Measurements from ENCODE around the gene TMEM198.
A peak's percentile ranks its signal among the peaks of the same experiment; 100 is the strongest.

The TMEM198 gene, protein sequence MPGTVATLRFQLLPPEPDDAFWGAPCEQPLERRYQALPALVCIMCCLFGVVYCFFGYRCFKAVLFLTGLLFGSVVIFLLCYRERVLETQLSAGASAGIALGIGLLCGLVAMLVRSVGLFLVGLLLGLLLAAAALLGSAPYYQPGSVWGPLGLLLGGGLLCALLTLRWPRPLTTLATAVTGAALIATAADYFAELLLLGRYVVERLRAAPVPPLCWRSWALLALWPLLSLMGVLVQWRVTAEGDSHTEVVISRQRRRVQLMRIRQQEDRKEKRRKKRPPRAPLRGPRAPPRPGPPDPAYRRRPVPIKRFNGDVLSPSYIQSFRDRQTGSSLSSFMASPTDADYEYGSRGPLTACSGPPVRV

DNA sequence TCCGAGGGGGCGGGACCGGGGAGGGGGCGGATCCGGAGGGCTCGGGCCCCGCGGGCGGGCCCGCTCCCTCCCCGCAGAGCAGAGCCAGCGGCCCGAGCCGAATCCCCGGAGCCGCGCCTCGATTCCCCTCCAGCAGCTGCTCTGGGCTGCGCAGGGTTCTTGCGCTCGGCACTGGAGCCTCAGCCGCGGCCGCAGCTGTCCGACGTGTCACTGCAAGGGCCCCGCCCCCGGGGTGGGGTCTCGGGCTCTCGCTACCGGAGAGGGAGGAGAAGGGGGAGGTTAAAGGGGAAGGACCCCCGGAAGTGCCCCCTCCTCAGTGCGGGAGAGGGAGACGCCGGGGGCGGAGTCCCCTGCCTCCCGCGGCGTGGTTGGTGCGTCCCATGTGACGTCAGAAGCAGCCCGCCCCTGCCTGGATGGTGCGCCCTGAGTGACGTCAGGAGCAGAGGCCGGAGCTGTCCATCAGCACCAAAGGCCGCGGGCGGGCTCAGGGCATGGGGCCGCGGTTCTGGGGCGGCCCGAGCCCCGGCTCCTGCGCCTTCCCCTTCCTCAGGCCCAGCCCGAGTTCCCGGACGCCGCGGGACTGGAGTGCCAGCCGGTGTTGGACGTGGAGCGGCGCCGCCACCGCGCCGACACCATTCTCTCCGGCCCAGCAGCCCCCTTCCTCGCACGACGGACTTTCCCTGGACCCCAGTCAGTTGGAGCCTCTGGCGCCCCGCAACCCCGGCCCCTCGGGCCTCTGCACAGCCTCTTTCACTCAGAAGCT, at the start of gene TMEM198, which contains the start of gene CHPF:
TMEM198 (plus strand) TSS at position 433 of the 763 bp plus-strand sequence. CDS start 700 bp downstream, outside the sequence.
CHPF (minus strand) TSS at position 214 of the 763 bp plus-strand sequence. CDS start 271 bp downstream, outside the sequence.
- DNase-seq (ENCODE audit: low spot score), result peak; percentile 99

DNA sequence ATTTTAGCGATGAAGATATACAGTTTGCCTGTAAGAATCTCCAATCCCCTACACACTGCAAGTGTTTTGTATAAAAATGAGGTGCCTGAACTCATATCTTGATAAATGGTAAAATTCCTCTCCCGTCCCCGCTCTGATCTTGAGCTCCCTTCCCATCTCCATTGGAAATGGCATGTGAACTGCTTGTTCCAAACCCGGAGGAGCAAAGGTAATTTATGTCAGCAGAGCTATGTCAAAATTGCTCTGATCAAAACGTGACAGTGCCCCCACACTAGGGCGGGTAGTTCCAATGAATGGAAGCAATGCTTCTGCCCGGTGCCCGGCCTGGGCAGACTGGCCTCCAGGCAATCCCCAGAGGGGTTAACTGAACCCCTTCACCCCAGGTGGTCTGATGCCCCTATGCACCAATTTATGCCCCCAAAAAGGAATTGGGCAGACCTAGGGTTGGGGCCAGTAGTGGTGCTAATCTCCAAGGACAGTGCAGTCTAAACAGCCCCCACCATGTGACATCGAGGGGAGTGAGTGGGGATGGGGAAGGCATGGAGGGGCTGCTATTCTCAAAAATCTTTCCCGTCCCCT, 48.8 kb upstream of the TMEM198 start:
- DNase-seq (ENCODE audit: low spot score), result no peak

DNA sequence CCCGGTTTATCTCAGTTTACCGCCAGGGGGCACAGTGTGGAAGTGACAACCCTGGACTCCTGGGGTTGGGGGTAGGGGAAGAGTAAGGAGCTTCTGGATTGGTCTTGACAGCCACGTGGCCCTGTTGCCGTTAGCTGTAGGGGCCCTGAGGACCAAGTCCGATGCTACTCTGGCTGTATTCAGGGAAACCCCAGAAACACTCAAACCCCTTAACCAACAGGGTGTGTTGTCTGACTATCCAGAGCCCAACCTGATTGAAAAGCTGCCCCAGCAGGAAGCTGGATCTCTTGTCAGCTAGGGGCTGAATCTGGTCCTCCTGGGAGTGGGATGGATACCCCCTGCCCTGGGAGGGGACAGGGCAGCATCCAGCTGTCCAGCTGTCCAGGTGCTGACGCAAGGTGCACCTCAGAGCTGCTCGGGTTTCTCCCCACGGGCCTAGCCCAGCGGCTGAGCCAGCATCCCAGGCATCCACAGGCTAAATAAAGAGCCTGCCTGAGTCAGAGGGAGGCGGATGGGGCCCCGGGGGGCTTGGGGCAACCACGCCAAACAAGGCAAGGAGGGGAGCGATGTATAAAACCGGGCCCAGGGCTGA, 48.2 kb upstream of the TMEM198 start:
- DNase-seq (ENCODE audit: low spot score), result peak; percentile 96

DNA sequence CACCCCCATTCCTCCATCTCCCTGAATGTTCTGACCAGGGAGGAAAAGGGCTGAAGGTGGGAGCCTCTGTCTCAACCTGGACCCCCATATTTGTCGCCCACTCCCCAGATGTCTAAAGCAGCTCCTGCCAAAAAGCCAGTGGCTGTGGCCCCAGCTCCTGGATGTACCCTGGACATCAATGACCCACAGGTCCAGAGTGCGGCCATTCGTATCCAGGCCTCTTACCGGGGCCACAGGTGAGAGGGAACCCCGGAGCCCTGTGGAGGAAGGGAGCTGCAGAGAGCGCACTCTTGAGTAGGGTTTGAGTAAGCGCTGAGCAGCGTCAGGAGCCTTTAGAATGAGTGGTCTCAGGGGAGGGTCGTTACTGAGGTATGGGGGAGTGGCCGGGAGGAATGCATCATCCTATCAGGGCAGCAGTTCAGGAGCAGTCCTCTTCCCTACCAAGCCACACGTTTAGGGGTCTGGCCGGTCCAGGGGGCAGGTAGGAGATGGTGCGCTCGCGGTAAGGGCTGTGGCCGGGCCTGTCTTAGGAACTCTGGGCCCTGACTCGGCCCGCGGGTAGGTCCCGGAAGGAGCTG, 47.5 kb upstream of the TMEM198 start:
- DNase-seq (ENCODE audit: low spot score), result no peak

DNA sequence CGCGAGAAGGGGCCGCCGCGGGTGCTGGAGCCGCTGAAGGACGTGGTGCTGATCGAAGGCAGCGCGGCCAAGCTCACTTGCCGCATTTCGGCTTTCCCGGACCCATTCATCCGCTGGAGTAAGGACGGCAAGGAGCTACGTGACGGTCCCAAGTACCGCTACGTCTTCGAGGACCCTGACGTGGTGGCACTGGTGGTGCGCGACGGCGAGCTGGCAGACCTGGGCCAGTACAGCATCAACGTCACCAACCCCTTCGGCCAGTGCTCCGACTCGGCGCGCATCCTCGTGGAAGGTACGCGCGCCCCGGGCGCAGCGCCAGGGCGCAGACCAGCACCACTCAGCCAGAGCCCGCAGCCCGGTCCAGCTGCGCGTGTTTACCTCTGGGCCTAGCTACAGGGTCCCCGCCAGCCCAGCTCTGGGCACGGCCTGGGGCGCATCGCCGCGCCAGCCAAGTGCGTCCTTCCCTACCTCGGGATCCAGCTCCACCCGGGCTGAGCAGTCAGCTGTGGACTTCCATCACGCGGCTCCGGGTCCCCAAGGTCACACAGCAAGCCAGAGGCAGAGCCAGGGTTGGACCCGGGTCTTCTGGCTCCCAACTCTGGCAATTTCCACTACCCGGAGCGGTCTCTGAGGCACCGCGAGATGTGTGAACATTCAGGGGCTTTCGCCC, 46.9 kb upstream of the TMEM198 start:
- DNase-seq (ENCODE audit: low spot score), result no peak

DNA sequence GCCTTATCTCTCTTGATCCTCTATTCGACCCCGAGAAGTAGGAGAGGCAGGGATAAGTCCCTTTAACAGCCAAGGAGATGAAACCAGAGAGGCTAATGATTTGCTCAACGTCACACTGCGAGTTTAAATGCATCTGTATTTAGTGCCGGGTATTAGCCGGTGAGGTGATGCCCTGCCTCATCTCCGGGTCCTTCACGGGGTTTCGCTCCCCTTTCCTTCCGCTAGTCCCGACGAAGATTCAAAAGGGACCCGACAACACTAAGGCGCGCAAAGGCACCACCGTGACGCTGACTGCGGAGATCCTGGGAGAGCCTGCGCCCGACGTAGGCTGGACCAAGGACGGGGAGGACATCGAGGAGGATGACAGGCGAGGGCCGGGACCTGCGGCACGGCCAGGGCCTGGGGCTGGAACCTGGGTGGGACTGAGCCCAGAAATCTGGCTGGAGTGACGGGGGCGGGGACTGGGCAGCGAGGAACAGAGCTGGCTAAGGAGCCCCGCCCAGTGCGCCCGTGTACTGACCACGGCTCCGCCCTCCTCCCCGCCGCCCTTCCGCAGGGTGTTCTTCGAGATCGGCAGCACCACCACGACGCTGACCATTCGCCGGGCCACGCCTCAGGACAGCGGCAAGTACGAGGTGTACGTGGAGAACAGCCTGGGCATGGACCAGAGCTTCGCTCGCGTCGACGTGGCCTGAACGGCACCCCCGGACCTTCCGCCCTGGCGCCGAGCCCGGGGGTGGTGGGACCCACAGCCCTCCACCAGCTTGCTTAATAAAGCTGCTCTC, 46.1 kb upstream of the TMEM198 start:
- DNase-seq (ENCODE audit: low spot score), result peak; percentile 97

DNA sequence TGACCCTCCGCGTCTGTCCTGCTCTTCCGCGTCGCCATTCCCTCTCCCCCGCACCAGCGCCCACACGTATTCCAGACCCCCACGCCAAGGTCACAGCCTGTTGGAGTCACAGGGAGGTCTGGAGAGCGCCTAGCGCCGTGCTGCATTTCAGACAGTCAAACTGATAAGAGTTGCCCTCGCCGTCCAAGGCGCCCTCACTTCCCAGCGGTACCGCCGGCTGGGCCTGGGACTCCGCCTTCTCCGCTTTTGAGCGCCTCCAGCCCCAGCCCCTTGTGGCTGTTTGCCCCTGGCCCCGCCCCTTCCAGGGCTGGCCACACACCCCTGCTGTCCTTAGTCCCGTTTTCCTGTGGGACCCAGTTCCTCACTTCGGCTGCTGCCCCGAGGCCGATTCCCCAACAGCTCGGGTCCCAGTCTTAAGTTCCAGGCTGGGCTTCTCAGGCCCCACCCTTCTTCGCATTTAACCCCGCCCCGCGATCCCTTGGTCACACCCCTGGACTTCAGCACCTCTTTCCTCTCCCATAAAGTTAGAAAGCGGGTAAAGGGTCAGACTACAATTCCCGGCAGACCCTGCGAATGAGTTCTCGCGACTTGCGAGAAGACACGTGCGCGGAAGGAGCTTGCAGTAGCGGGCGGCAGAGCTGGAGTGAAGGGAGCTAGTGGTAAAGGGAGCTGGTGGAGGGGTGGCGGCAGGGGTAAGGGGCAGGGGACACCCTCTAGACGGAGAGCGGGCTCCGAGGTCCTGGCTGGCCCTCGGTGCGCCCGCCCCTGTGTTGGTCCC, 45.4 kb upstream of the TMEM198 start, which contains the start of gene GMPPA:
GMPPA (plus strand) TSS at position 612 of the 778 bp plus-strand sequence. CDS start 1,085 bp downstream, outside the sequence.
- peak; percentile 99 for DNase-seq (ENCODE audit: low spot score)

DNA sequence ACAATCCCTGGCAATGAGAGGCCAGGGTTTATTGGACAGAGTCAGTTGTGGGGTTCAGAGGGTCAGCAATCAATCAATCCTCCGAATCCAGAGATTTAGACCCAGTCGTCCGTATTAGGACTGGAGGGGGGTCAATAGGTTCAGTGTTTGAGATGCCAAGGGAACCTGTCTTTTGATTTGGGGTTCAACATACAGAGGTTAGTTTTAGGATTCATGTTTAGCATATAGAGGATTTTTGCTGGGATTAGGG, 44.8 kb upstream of the TMEM198 start:
- no peak for DNase-seq (ENCODE audit: low spot score)

DNA sequence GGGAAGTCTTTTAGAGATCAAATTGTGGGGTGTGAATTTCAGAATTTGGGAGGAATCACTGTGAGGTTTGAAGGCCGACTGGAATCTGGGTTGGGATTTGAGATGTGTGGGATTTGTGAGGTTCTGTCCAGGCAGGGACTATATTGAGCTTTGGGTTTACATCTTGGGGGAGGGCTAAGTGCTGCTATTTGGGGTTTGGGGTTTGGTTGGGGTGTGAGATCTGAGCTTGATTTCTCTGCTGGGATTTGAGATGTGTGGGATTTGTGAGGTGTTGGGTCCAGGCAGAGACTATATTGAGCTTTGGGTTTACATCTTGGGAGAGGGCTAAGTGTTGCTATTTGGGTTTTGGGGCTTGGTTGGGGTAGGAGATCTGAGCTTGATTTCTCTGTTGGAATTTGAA, 44.3 kb upstream of the TMEM198 start:
- DNase-seq (ENCODE audit: low spot score), result no peak

DNA sequence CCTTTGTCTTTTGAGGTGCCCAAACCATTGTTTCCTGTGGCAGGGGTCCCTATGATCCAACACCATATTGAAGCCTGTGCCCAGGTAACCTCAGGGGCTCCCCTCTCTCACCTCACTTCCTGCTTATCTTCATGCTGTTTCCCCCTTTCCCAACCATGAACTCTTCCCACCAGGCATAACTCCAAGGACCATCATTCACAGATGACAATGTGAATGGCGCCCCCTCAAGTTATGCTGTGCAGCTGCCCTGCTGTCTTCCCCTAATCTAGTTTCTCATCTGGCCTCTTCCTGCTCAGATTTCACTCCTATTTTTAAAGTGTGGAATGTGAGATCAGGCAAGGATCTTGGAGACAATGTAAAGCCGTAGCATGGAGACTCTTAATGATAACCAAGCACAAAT, 43.7 kb upstream of the TMEM198 start:
- DNase-seq (ENCODE audit: low spot score), result no peak

DNA sequence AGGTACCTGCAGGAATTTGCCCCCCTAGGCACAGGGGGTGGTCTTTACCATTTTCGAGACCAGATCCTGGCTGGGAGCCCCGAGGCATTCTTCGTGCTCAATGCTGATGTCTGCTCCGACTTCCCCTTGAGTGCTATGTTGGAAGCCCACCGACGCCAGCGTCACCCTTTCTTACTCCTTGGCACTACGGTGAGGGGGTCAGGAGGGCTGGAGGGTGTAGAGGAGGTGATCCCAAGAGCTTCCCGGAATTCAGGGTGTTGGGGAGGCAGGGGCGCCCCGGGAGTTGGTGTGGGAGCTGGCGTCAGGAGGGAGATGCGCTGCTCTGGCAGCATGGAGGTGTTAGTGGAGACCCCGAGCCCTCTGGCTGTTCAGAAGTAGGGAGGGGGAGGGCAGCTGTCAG, 42.0 kb upstream of the TMEM198 start:
- no peak for DNase-seq (ENCODE audit: low spot score)

DNA sequence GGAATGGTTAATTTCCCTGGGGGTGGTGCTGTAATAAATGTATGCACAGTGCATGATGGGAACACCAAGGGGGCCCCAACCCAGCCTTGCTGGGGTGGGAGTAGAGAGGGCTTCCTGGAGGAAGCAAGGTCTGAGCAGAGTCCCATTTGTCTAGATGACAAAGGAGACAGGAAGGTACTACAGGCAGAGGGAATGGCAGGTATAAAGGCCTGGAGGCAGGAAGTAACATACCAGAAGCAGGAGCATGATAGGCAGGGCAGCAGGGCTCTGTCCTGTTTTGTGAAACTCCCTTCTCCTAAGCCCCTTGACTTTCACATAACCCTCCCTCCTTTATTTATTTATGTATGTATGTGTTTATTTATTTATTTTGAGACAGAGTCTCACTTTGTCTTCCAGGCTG, 41.2 kb upstream of the TMEM198 start:
- no peak for DNase-seq (ENCODE audit: low spot score)

DNA sequence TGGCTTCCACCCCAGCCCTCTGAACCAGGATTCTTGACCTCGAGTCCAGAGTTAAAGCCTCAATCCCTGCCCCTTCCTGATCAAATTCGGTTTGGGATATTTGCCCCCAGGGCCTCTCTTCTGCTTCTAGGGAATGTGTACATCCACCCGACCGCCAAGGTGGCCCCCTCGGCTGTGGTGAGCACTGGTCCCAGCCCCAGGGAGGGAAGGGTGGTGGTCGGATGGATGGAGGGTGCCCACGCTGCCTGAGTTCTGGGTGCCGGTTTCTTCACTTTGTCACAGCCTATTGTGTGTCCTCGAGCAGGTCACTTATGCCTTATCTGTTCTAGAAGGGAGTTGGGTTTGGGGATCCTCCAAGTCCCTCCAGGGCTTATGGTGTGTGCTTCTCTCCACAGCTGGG, 38.2 kb upstream of the TMEM198 start:
- DNase-seq (ENCODE audit: low spot score), result no peak

DNA sequence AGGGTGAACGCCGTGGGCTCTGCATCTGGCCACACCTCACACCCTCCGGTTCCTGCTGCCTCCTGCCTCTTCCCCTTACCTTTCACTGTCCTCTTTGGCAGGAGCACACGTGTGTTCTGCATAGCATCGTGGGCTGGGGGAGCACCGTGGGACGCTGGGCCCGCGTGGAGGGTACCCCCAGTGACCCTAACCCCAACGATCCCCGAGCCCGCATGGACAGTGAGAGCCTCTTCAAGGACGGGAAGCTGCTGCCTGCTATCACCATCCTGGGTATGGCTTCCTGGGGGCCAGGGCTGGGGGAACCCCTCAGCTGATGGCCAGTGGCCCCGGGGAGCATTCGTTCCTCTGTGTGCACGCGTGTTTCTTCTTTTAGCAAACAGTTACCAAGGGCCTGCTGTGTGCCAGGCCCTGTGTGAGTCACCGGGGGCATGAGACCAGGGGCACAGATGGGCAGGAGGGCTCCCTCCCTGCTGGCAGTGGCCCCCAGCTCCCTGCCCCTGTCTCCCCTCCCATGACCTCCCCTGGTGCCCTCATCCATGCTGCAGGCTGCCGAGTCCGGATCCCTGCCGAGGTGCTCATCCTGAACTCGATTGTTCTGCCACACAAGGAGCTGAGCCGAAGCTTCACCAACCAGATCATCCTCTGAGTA, 37.6 kb upstream of the TMEM198 start:
- DNase-seq (ENCODE audit: low spot score), result no peak

DNA sequence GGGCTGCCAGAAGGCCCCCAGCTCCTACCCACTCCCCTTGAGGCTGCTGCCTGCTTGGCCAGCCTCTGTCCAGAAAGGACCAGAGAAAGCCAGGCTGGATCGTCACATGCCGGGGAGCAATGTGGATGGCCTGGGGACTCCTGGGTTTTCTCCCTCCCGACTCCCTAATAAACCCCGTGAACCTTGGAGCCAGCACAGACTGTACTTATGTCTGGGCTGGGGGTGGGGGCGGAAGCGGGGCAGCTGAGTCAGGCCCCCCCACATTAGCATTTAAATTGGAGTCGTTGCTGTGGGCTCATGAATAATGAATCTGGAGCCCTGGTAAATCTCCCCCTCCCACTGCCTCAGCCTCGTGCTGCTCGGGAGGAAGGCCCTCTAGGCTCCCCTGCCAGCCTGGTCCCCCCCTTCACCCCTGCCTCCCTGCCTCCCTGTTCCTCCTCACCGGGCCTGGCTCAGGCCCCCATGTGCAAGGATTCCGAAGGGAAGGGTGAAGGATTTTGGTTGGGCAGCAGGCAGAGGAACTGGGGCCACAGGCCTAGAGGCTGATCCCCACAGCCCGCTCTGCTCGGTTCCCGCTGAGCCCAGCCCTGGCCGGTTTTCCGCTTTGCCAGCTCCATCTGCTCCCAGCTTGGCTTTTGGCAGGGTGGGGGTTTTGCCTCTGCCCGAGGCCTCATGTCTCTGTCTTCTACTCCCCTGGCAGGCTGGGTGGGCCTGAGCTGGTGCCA, 36.9 kb upstream of the TMEM198 start:
- no peak for DNase-seq (ENCODE audit: low spot score)

DNA sequence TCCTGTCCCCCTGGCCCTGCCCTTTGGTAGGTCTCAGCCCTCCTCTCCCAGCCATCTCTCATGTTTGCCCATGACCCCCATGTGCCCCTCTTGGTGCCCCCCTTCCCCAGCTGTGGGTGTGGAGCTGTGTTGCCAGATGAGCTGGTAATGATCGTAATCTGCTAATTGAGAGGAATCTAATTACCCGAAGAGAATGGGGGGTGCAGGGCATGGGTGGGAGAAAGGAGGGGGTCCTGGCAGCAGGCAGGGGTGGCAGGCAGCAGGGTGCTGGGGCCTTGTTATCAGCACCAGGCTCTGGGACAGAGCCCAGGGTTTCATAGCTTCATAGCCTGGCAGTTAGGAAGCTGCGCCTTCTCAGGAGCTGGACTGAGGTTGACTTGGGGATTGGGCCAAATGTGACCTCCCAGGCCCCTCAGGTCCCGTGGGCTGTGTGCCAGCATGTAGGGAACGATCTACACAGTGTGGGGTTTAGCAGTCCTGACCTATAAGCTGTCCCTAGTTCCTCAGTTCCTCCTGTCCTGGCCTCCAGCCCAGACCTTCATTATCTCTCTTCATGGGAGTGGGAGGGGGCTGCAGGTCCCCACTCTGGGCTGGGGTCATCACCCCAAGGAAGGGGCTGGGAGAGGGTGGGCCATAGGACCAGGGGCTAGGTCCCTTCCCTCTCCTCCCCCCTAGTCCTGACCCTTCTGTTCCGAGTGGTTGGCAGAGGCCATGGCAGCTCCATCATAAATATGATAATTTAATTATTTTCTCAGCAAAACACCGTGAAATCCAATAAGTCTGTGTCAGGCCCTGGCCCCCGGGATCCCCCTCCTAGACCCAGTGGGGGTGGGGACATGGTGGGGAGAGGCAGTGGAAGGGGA, 36.0 kb upstream of the TMEM198 start:
- no peak for DNase-seq (ENCODE audit: low spot score)

DNA sequence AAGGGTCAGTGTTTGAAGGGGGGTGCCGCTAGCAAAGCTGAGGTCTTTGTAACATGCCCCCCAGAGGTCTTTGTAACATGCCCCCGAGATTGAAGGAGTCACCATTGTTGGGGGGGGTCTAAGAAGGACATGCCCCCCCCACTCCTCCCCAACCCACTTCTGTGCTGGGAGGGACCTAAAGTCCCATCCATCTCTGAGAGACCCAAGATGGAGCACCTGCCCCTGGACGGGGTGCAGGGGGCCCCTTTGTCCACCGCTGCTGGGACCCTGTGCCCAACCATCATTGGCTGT, 35.4 kb upstream of the TMEM198 start:
- DNase-seq (ENCODE audit: low spot score), result no peak

Data from hepatic stellate cell (primary cell).